ENCODE data around the gene ADGRL2.

- TF ChIP-seq CTCF (IDR thresholded peaks at IDR 0.05) (no peak), ZFX (IDR thresholded peaks at IDR 0.05; ENCODE audit: borderline replicate concordance) (no peak)
These were observed 617 bp upstream of the ADGRL2 start for GRCh38 chr1:81799939-81800694.

All from 22Rv1 (cell line).